DOHH2 (cell line): Measurements from ENCODE around the gene FBN2.

ENCODE experiments used
- CTCF ChIP-seq: fragments of 200-600 bp; sonication (generic); IDR thresholded peaks from one replicate; pipeline ENCODE4 v1.5.1; 2014; ENCODE audit warnings: antibody characterized with exemption, mild to moderate bottlenecking, low read depth, low read length; ENCODE audit not compliant: poor library complexity, severe bottlenecking
- EZH2phosphoT487 ChIP-seq: fragments of 200-600 bp; sonication (generic); IDR thresholded peaks from 2 replicates; pipeline ENCODE4 v1.6.1; 2017; ENCODE audit warnings: borderline replicate concordance, mild to moderate bottlenecking, antibody characterized with exemption, low read length, moderate library complexity, mixed read lengths

GRCh38 chr5:128434993-128435392 is 103.1 kb downstream of the FBN2 start:
- no peak for TF ChIP-seq CTCF
- TF ChIP-seq EZH2phosphoT487, result no peak
